Mesothelial cell of epicardium (in vitro differentiated cells): Measurements from ENCODE around the gene TSNAX. TPM values are rescaled to one million over a fixed set of nuclear protein-coding genes. Genes with fewer than 3 reads are reported as not detected.

Experiments
- DNase-seq, 2 experiments: peaks; one replicate each; pipeline ENCODE4 v3.0.0; 2021; ENCODE audit warnings: low spot score in 2 of 2; ENCODE audit not compliant: unreplicated experiment in 2 of 2
- H3K27ac Mint-ChIP-seq: 2 replicates; pipeline ENCODE4 v1.8.0; 2021; ENCODE audit warnings: mixed read lengths
- H3K27me3 Mint-ChIP-seq: 2 replicates; pipeline ENCODE4 v1.8.0; 2021; ENCODE audit warnings: low read depth, mixed read lengths
- H3K36me3 Mint-ChIP-seq: 2 replicates; pipeline ENCODE4 v1.8.0; 2021; ENCODE audit warnings: mixed read lengths
- H3K4me1 Mint-ChIP-seq: 2 replicates; pipeline ENCODE4 v1.8.0; 2021; ENCODE audit warnings: mixed read lengths
- H3K4me3 Mint-ChIP-seq: 2 replicates; pipeline ENCODE4 v1.8.0; 2021; ENCODE audit warnings: mild to moderate bottlenecking, moderate library complexity, mixed read lengths
- H3K9me3 Mint-ChIP-seq: 2 replicates; pipeline ENCODE4 v1.8.0; 2021; ENCODE audit warnings: mixed read lengths
- CTCF ChIP-seq: fragments of 200-600 bp; sonication (generic); IDR thresholded peaks from one replicate; pipeline ENCODE4 v1.5.0; 2021; ENCODE audit warnings: antibody characterized with exemption; ENCODE audit not compliant: unreplicated experiment
- total RNA-seq: library from RNA; stranded (reverse); gene quantifications from 3 replicates; pipeline ENCODE4 v1.2.1, GENCODE V29; 2021

TSNAX gene
- total RNA-seq, 1 donor from 2014 or later: 31.2 TPM

GRCh38 chr1:231602673-231602984 is 74.2 kb downstream of the TSNAX start:
- peaks cover under 1% of the 10 kb centered on the region for H3K27me3 Mint-ChIP-seq
- DNase-seq: no peak
- no peaks in the 10 kb centered on the region for H3K36me3 Mint-ChIP-seq
- H3K27ac Mint-ChIP-seq: no peak overlapping the region
- no peak overlapping the region for H3K4me3 Mint-ChIP-seq
- no peak for TF ChIP-seq CTCF
- H3K9me3 Mint-ChIP-seq: peaks cover 2% of the 10 kb centered on the region
- peaks cover 25% of the 10 kb centered on the region for H3K4me1 Mint-ChIP-seq

GRCh38 chr1:231603598-231604275 is 75.3 kb downstream of the TSNAX start:
- H3K27me3 Mint-ChIP-seq: peaks cover 3% of the 10 kb centered on the region
- H3K4me1 Mint-ChIP-seq: peaks cover 25% of the 10 kb centered on the region
- peaks cover 9% of the 10 kb centered on the region for H3K9me3 Mint-ChIP-seq
- TF ChIP-seq CTCF: peak; percentile 82
- H3K27ac Mint-ChIP-seq: peak overlapping the region; percentile 3
- H3K36me3 Mint-ChIP-seq: peaks cover 2% of the 10 kb centered on the region
- DNase-seq: no peak
- H3K4me3 Mint-ChIP-seq: peak overlapping the region; percentile 58

GRCh38 chr1:231604276-231604621 is 75.8 kb downstream of the TSNAX start:
- H3K4me3 Mint-ChIP-seq: no peak overlapping the region
- TF ChIP-seq CTCF: peak; percentile 1
- H3K36me3 Mint-ChIP-seq: peaks cover 2% of the 10 kb centered on the region
- peaks cover 3% of the 10 kb centered on the region for H3K27me3 Mint-ChIP-seq
- H3K27ac Mint-ChIP-seq: no peak overlapping the region
- no peak for DNase-seq
- H3K9me3 Mint-ChIP-seq: peaks cover 9% of the 10 kb centered on the region
- H3K4me1 Mint-ChIP-seq: peaks cover 25% of the 10 kb centered on the region

DNA sequence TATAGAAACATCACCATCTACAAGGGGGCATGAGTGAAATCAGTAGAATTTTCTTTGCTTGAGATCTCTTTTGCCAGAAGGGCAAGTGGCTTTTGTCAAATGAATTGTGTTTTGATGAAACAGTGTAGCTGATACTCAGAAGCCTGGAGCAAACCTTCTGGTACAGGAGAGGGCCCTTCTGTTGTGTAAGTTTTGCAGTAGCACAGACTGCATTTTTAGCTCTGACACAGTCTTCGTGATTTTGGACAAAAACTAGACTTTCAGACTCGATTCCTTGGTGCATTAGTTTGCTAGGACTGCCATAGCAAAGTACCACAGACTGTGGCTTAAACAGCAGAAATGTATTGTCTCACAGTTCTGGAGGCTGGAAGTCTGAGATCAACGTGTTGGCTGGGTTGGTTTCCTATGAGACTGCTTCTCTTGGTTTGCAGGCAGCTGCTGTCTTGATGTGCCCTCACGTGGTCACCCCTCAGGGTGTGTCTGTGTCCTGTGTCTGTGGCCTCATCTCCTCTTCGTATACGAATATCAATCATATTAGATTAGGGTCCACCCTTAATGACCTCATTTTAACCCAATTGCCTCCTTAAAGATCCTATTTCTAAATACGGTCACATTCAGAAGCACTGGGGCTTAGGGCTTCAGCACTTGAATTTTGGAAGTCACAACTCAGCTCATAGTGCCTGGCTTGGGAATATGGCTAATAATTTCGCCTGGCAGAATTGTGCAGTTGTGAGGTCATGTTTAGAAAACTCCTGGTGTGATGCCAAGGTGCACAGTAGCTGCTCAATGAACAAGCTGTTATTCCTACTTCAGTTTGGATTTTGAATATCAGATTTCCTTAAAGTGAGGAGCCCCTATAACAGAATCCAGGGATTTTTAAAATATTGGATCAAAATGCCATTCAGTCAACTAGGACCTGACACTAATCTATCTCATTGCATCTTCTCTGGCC is 77.0 kb downstream of the TSNAX start:
- no peak for TF ChIP-seq CTCF
- no peak for DNase-seq
- Mint-ChIP-seq H3K27ac (no peak overlapping the region), H3K4me3 (no peak overlapping the region), H3K4me1 (peaks cover 20% of the 10 kb centered on the region), H3K27me3 (peaks cover 9% of the 10 kb centered on the region), H3K36me3 (peaks cover 4% of the 10 kb centered on the region), H3K9me3 (peaks cover 9% of the 10 kb centered on the region)

- no peak for DNase-seq
- TF ChIP-seq CTCF: no peak
- H3K27me3 Mint-ChIP-seq: peaks cover 22% of the 10 kb centered on the region
- peaks cover 14% of the 10 kb centered on the region for H3K4me1 Mint-ChIP-seq
- no peak overlapping the region for H3K4me3 Mint-ChIP-seq
- H3K27ac Mint-ChIP-seq: no peak overlapping the region
- peaks cover 9% of the 10 kb centered on the region for H3K9me3 Mint-ChIP-seq
- H3K36me3 Mint-ChIP-seq: peaks cover 4% of the 10 kb centered on the region
Measured at GRCh38 chr1:231606712-231607111, 78.2 kb downstream of the TSNAX start.
